Measurements from ENCODE around the gene DICER1.
A peak's percentile ranks its signal among the peaks of the same experiment; 100 is the strongest.

The DICER1 gene

GRCh38 chr14:95162641-95163040, 5.3 kb upstream of the DICER1 start:
- no peak for DNase-seq (ENCODE audit: low read depth)
- H3K4me3 ChIP-seq (ENCODE audit: low read depth, low read length), result no peak overlapping the region
- TF ChIP-seq CTCF (IDR thresholded peaks at IDR 0.05; ENCODE audit: insufficient read depth, low read depth, low read length, missing control alignments), result no peak

GRCh38 chr14:95157048-95157326, 342 bp downstream of the DICER1 start:
- H3K4me3 ChIP-seq (ENCODE audit: low read depth, low read length), result peak overlapping the region; percentile 86; the same call in 1 of the 2 replicates
- no peak for DNase-seq (ENCODE audit: low read depth)

GRCh38 chr14:95156161-95157047, 925 bp downstream of the DICER1 start:
- peak overlapping the region; percentile 86 for H3K4me3 ChIP-seq (ENCODE audit: low read depth, low read length)
- peak; percentile 57 for DNase-seq (ENCODE audit: low read depth)
- no peak for TF ChIP-seq CTCF (IDR thresholded peaks at IDR 0.05; ENCODE audit: insufficient read depth, low read depth, low read length, missing control alignments)

More at GRCh38 chr14:95157048-95157326, 342 bp downstream of the DICER1 start:
- TF ChIP-seq CTCF (IDR thresholded peaks at IDR 0.05; ENCODE audit: insufficient read depth, low read depth, low read length, missing control alignments), result no peak

GRCh38 chr14:95155045-95155444, 2.3 kb downstream of the DICER1 start:
- DNase-seq (ENCODE audit: low read depth), result no peak
- no peak overlapping the region for H3K4me3 ChIP-seq (ENCODE audit: low read depth, low read length)
- no peak for TF ChIP-seq CTCF (IDR thresholded peaks at IDR 0.05; ENCODE audit: insufficient read depth, low read depth, low read length, missing control alignments)

GRCh38 chr14:95153866-95154265, 3.5 kb downstream of the DICER1 start:
- H3K4me3 ChIP-seq (ENCODE audit: low read depth, low read length), result no peak overlapping the region
- no peak for DNase-seq (ENCODE audit: low read depth)
- TF ChIP-seq CTCF (IDR thresholded peaks at IDR 0.05; ENCODE audit: insufficient read depth, low read depth, low read length, missing control alignments), result no peak

- no peak overlapping the region for H3K4me3 ChIP-seq (ENCODE audit: low read depth, low read length)
- no peak for DNase-seq (ENCODE audit: low read depth)
- no peak for TF ChIP-seq CTCF (IDR thresholded peaks at IDR 0.05; ENCODE audit: insufficient read depth, low read depth, low read length, missing control alignments)
Observed at GRCh38 chr14:95151561-95151960, 5.8 kb downstream of the DICER1 start.

- DNase-seq (ENCODE audit: low read depth), result no peak
- H3K4me3 ChIP-seq (ENCODE audit: low read depth, low read length), result no peak overlapping the region
- TF ChIP-seq CTCF (IDR thresholded peaks at IDR 0.05; ENCODE audit: insufficient read depth, low read depth, low read length, missing control alignments), result no peak
Observed at GRCh38 chr14:95150910-95151309, 6.4 kb downstream of the DICER1 start.
